ENCODE data around the gene TLE3. TPM values are rescaled to one million over a fixed set of nuclear protein-coding genes. Genes with fewer than 3 reads are reported as not detected.

The TLE3 gene
- polyA plus RNA-seq, 10 donors: 19.1 to 35.3 (median 27.9) TPM

DNA sequence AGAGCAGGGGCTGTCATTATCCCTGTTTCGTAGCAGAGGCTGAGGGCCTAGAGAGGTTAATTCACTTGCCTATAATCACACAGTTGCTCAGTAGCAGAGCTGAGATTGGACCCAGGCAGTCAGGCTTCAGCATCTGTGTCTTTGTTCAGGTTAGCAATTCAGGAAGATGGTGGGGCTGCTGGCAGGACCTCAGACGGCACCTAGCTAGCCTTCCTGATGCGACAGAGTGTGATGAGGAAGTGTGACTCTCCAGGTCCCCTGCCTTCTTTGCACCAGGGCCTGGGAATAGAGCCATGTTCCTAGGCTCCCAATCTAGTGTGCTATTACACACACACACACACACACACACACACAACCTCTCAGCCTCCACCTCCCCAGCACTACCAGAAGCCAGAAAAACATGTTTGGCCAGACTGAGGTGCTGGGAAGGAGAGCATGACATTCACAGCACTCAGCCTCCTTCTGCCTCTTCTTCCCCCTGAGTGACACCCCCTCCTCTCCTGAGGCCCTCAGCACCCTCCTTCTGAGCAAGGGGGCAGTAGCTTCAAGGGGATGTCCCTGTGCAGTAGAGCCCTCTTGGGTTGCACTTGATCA is 88.9 kb downstream of the TLE3 start:
- no peak for DNase-seq

- no peak for DNase-seq
Measured at GRCh38 chr15:70006259-70007147, 91.2 kb downstream of the TLE3 start.

DNA sequence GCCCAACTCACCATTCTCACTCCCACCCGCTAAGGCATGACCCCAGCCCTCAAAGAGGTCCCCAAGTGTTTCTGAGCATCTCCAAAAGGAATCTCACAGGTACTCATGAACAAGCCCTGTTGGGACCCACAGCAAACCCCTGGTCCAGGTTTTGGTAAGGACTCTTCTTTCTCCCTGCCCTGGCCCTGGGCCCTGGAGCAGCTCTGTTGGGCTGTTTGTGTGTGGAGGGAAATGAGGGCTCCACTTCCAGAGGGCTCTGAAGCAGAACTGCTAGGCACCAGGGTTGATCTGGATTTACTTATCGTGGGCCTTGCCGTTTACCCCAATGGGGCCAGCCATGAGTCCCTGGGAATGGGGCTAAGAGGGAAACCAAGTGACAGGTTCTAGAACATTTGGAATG is 92.9 kb downstream of the TLE3 start:
- DNase-seq: no peak

GRCh38 chr15:70002897-70003296 is 94.8 kb downstream of the TLE3 start:
- no peak for DNase-seq

DNA sequence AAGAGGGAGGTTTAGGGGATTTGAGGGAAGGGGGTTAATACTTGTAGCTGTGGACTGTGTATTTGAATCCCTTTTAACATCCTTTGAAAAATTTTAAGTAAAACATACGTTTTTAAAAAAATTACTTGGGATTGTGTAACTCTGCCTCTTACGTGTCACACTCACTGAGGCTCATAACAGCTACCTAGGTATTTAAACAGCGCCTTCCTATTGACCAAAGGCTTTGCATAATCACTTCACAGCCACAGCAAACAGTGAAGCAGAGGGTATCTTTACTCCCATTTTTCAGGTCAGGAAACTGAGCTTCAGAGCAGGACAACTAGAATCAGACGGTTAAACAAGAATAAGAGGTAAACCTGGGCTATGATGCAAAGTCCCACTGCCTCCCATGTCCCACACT is 95.9 kb downstream of the TLE3 start:
- DNase-seq: no peak

DNA sequence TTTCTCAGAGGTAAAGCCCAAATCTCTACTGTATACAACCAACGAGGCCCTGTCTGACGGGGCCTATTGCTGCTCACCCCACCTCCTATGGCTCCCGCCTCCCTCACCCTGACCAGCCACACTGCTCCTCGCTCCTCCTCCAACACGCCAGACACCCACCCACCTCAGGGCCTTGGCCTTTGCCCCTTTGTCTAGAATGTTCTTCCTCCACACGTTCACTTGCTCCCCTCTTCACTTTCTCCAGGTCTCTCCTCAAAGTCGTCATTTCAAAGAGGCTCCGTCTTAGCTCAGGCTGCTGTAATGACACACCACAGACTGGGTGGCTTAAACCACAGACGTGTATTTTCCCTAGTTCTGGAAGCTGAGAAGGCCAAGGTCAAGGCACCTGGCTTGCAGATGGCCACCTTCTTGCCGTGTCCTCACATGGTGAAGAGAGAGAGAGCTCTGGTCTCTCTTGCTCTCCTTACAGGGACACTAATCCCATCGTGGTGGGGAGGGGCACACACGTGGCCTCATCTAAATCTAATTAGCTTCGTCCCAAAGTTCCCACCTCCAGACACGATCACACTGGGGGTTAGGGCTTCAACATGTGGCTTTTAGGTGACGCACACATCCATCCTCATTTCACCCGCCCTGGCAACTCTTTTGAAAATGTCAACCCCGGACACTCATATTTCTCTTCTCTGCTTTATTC is 98.2 kb downstream of the TLE3 start:
- DNase-seq: no peak

DNA sequence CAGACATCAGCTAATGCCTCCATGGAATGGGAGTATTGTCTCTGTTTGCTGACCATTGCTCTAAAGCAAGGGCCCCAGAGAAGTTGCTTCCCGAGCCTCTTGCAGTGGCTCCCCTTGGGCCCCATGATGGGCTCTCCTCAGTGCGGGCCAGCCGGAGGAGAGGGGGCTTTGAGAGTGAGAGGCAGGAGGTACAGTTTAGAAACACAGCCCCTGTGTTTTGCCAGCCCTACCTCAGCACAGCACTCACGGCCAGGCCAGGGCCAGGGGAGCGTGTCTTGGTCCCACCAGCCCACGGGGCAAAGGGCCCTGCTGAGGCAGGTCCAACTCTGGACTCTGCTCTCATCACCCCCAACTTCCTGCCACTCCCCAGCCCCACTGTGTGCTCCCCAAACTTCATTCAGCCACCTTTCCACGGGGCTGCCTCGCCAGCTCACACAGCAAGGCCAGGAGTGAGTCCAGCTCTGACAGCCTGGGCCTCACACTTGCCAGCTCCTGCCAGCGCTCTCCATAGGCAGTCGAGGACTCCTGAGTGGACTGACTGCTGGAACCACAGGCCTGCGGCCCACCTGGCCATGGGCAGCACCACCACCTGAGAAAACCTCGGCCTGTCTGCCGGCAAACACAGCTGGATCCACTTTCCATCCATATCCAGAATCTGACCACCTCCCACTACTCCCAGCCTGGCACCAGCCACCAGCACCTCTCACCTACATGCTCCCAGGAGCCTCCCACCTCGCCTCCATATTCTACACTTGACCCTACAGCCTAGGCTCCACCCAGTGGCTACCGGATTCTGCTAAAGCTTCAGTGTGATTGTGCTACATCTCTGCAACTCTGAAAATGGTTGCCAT is 99.0 kb downstream of the TLE3 start:
- no peak for DNase-seq

DNA sequence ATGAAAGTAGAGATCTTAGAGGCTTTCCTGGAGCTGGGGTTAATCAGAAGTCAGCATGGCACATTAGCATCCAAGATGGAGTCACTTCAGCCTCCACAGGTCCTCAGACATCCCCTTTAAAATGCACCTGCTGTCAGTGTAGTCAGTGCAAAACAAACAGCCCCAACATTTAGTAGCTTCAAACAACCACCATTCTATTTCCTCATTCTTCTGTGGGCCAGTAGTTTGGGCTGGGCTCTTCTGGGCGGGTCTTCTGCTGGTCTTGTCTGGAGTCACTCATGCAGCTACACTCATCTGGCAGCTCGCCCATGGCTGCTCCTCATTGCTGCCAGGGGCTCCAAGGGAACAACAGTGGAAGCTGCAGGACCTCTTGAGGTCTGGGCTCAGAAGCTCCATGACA is 99.9 kb downstream of the TLE3 start:
- peak; percentile 10 to 23 (median 19) for DNase-seq

Data from muscle of back (tissue), 11 donors.